GM21528 (cell line): ENCODE results near the gene RLN1.
A peak's percentile ranks its signal among the peaks of the same experiment; 100 is the strongest.
"Not testable (repeated sequence)": the region's sequence is repeated elsewhere in the genome, so short reads cannot be mapped to it uniquely, and the experiment has no call there.

ENCODE experiments used
- ATAC-seq: cut with Tn5 transposase; IDR thresholded peaks from one replicate; pipeline ENCODE4 v1.9.1; 2021; ENCODE audit warnings: mild to moderate bottlenecking, moderate library complexity; ENCODE audit not compliant: unreplicated experiment, low FRiP score

Gene RLN1

GRCh38 chr9:5338992-5339981, at the start of gene RLN1:
RLN1 (minus strand) TSS chr9:5339876; CDS start chr9:5339746, 130 bp downstream.
- ATAC-seq: peak; percentile 99

- peak; percentile 59 for ATAC-seq
Measured at GRCh38 chr9:5389109-5389732, 49.5 kb upstream of the RLN1 start.

- no peak for ATAC-seq
Measured at GRCh38 chr9:5388026-5388819, 48.5 kb upstream of the RLN1 start.

GRCh38 chr9:5384436-5384835, 44.8 kb upstream of the RLN1 start:
- ATAC-seq: no peak

GRCh38 chr9:5382479-5382878, 42.8 kb upstream of the RLN1 start:
- no peak for ATAC-seq

GRCh38 chr9:5375790-5376477, 36.3 kb upstream of the RLN1 start:
- no peak for ATAC-seq

GRCh38 chr9:5375091-5375490, 35.4 kb upstream of the RLN1 start:
- ATAC-seq: no peak

GRCh38 chr9:5364294-5365024, 24.8 kb upstream of the RLN1 start:
- peak; percentile 88 for ATAC-seq

GRCh38 chr9:5361326-5362010, 21.8 kb upstream of the RLN1 start:
- ATAC-seq: no peak

GRCh38 chr9:5360341-5360740, 20.7 kb upstream of the RLN1 start:
- ATAC-seq: no peak

GRCh38 chr9:5357431-5358105, 17.9 kb upstream of the RLN1 start:
- ATAC-seq: no peak

GRCh38 chr9:5355817-5356216, 16.1 kb upstream of the RLN1 start:
- no peak for ATAC-seq

- no peak for ATAC-seq
Measured at GRCh38 chr9:5355226-5355625, 15.6 kb upstream of the RLN1 start.

GRCh38 chr9:5354184-5354583, 14.5 kb upstream of the RLN1 start:
- ATAC-seq: no peak

- ATAC-seq: no peak
Measured at GRCh38 chr9:5352637-5353248, 13.1 kb upstream of the RLN1 start.

- ATAC-seq: no peak
Measured at GRCh38 chr9:5336688-5337087, 3.0 kb downstream of the RLN1 start.

GRCh38 chr9:5331276-5331675, 8.4 kb downstream of the RLN1 start:
- ATAC-seq: not testable (repeated sequence)

GRCh38 chr9:5326893-5327548, 12.7 kb downstream of the RLN1 start:
- no peak for ATAC-seq
